Adrenal gland (tissue), 5 donors: ENCODE measurements around the gene C10orf143.

Experiments
- CTCF ChIP-seq, 6 experiments: fragments of 450-650 bp in 4 of 6; fragments of 200-600 bp in 2 of 6; sonication (generic) in 1 of 6; IDR thresholded peaks; 1 replicate in 5 of 6; 2 replicates in 1 of 6; pipeline versions ENCODE4 v1.5.1 to v1.8.0; 2016 to 2021; ENCODE audit warnings: antibody characterized with exemption in 6 of 6, mild to moderate bottlenecking in 2 of 6, moderate library complexity in 1 of 6
- POLR2A ChIP-seq, 2 donors: fragments of 450-650 bp; IDR thresholded peaks; one replicate each; pipeline ENCODE4 v1.6.1; 2017; ENCODE audit warnings: antibody characterized with exemption in 2 of 2, mild to moderate bottlenecking in 2 of 2, moderate library complexity in 1 of 2
- donor health status: DM: no; HTN: no; CAD: no.

- TF ChIP-seq POLR2A (IDR thresholded peaks at IDR 0.05): no peak
- no peak for TF ChIP-seq CTCF (IDR thresholded peaks at IDR 0.05)
Measured at GRCh38 chr10:130049987-130050386, 60.6 kb downstream of the C10orf143 start.
